ENCODE measurements around the gene GNB1L. TPM values are rescaled to one million over a fixed set of nuclear protein-coding genes. Genes with fewer than 3 reads are reported as not detected.

The GNB1L gene
- total and polyA plus RNA-seq, 7 experiments from 2014 or later, result 4.2 to 20.8 (median 10.6) TPM

DNA sequence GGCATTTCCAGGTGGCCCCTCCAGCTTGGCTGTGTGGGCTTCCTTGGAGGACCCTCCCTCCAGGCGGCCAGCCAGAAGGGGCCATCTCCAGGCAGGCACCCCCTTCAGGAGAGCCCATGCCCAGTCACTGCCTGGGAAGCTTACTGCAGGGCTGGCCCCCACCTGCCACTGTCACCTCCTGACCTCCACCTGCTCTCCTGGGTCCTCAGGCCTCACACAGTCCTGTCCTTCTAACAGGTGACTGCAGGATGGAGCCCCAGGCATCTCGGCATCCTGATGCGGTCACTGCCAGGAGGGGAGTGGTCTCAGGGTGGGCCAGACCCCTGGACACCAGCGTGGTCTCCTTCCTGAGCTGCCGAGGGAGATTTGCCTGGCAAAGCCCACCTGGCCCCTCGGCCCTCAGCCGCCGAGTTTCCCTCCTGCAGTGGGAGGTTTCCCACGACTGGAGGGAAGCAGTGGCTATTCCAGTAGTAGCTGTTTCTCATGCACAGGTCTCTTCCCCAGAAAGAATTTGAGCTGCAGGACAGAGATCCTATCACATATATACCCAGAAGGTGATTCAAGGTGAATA, 81.1 kb downstream of the GNB1L start:
- H3K36me3 Mint-ChIP-seq, result no peaks in the 10 kb centered on the region
- CTCF ChIA-PET, result interaction anchor here (1.3 kb wide), 1 partner anchor 17 kb away, joined by 3 read pairs; no protein-coding TSS in a partner anchor
- no peak overlapping the region for H3K27ac Mint-ChIP-seq
- Histone ChIP-seq H3K4me3 (ENCODE audit: low read length) (no peak overlapping the region), H3K27ac (ENCODE audit: low read depth, low read length) (no peak overlapping the region), H3K36me3 (ENCODE audit: control insufficient read depth in 2 of 3, insufficient read depth in 3 of 3, low read length in 3 of 3) (no peaks in the 10 kb centered on the region), H3K9me3 (ENCODE audit: control insufficient read depth in 2 of 3, low read length in 3 of 3) (no peaks in the 10 kb centered on the region), H3K4me1 (ENCODE audit: control insufficient read depth in 2 of 2, insufficient read depth in 2 of 2, low read length in 2 of 2) (no peaks in the 10 kb centered on the region), H3K27me3 (ENCODE audit: control insufficient read depth in 2 of 2, insufficient read depth in 2 of 2, low read length in 2 of 2) (peaks cover 0 to 15% of the 10 kb centered on the region in 2 donors)
- H3K27me3 Mint-ChIP-seq, result peaks cover 37 to 58% (median 45%) of the 10 kb centered on the region in 5 donors
- intact Hi-C loops (cut with micrococcal nuclease), result no loop called here
- H3K9me3 Mint-ChIP-seq, result peaks cover 0 to 2% (median 0%) of the 10 kb centered on the region in 11 donors
- DNase-seq, result no peak
- POLR2A ChIA-PET, result no interaction called here
- no peak overlapping the region for H3K4me3 Mint-ChIP-seq
- ATAC-seq, result no peak
- H3K4me1 Mint-ChIP-seq, result peaks cover 5 to 14% (median 9%) of the 10 kb centered on the region in 7 donors

DNA sequence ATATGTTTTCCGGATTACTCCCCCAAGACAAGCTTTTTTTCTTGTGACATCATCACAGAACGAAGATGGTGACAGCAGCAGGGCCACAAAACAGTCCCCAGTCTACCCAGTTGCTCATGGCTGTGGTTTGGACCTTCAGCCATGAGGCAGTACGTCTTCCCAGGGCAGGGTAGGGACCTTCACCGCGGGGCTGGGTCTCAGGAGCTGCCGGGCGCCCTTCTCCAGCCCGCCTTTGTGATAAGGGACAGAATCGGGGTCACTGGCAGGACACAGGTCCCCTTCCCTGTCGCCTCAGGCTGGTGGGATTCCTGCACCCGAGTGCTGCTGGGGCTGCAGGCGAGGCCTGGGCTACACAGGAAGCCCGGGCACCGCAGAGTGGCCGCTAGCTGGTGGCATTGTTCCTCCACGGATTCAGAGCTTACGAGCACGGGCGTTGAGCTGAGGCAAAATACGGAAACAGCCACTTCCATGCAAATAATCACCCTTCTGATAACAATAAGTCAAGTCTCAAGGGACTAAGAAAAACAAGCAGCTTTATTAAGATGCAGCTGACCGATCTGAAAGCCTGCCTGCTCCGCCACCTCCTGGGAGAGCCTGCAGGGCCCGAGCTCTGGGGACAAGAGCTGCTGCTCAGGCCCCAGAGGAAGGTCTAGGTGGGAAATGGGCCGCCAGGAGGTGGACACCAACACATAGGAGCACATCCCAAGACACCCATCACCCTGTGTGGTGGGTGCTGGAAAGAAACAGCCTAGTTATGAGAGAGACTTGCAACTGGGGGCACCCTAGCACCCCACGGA, 81.8 kb downstream of the GNB1L start:
- Mint-ChIP-seq H3K9me3 (peaks cover 0 to 2% (median 0%) of the 10 kb centered on the region in 11 donors), H3K27me3 (peaks cover 44 to 62% (median 49%) of the 10 kb centered on the region in 5 donors), H3K36me3 (no peaks in the 10 kb centered on the region), H3K27ac (peak overlapping the region in 1 of 9 donors; percentile 17), H3K4me3 (no peak overlapping the region), H3K4me1 (peaks cover 5 to 20% (median 9%) of the 10 kb centered on the region in 7 donors)
- Histone ChIP-seq H3K27ac (ENCODE audit: low read depth, low read length) (no peak overlapping the region), H3K4me1 (ENCODE audit: control insufficient read depth in 2 of 2, insufficient read depth in 2 of 2, low read length in 2 of 2) (peaks cover 0 to 1% of the 10 kb centered on the region in 2 donors), H3K27me3 (ENCODE audit: control insufficient read depth in 2 of 2, insufficient read depth in 2 of 2, low read length in 2 of 2) (peaks cover 5 to 22% of the 10 kb centered on the region in 2 donors), H3K36me3 (ENCODE audit: control insufficient read depth in 2 of 3, insufficient read depth in 3 of 3, low read length in 3 of 3) (no peaks in the 10 kb centered on the region), H3K4me3 (ENCODE audit: low read length) (no peak overlapping the region), H3K9me3 (ENCODE audit: control insufficient read depth in 2 of 3, low read length in 3 of 3) (no peaks in the 10 kb centered on the region)
- CTCF ChIA-PET, result interaction anchor here (0.6 to 1.3 kb wide), 2 partner anchors 16 to 522 kb away, joined by 3 read pairs; no protein-coding TSS in a partner anchor
- ATAC-seq, result peak; percentile 42
- POLR2A ChIA-PET, result no interaction called here
- DNase-seq, result no peak
- intact Hi-C loops (cut with micrococcal nuclease), result no loop called here

DNA sequence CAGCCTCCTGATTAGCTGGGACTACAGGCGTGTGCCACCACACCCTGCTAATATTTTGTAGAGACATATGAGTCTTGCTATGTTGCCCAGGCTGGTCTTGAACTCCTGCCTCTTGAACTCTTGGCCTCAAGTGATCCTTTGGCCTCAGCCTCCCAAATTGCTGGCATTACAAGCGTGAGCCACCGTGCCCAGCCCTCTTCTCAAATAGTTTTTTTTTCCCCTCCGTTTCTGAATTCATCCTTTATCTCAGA, 82.3 kb downstream of the GNB1L start:
- H3K27ac ChIP-seq (ENCODE audit: low read depth, low read length), result no peak overlapping the region
- POLR2A ChIA-PET, result no interaction called here
- CTCF ChIA-PET, result interaction anchor here (0.6 kb wide), 1 partner anchor 523 kb away, joined by 3 read pairs; no protein-coding TSS in a partner anchor
- no peak overlapping the region for H3K4me3 Mint-ChIP-seq
- H3K4me1 ChIP-seq (ENCODE audit: control insufficient read depth in 2 of 2, insufficient read depth in 2 of 2, low read length in 2 of 2), result peaks cover 0 to 7% of the 10 kb centered on the region in 2 donors
- ATAC-seq (no peak), DNase-seq (no peak)
- H3K27me3 Mint-ChIP-seq, result peaks cover 49 to 68% (median 49%) of the 10 kb centered on the region in 5 donors
- H3K36me3 ChIP-seq (ENCODE audit: control insufficient read depth in 2 of 3, insufficient read depth in 3 of 3, low read length in 3 of 3), result no peaks in the 10 kb centered on the region
- H3K4me1 Mint-ChIP-seq, result peaks cover 7 to 25% (median 10%) of the 10 kb centered on the region in 7 donors
- no peaks in the 10 kb centered on the region for H3K9me3 ChIP-seq (ENCODE audit: control insufficient read depth in 2 of 3, low read length in 3 of 3)
- H3K27me3 ChIP-seq (ENCODE audit: control insufficient read depth in 2 of 2, insufficient read depth in 2 of 2, low read length in 2 of 2), result peaks cover 9 to 27% of the 10 kb centered on the region in 2 donors
- H3K4me3 ChIP-seq (ENCODE audit: low read length), result no peak overlapping the region
- intact Hi-C loops (cut with micrococcal nuclease), result no loop called here
- H3K36me3 Mint-ChIP-seq, result no peaks in the 10 kb centered on the region
- H3K27ac Mint-ChIP-seq, result peak overlapping the region in 1 of 9 donors; percentile 17
- H3K9me3 Mint-ChIP-seq, result peaks cover 0 to 2% (median 0%) of the 10 kb centered on the region in 11 donors

DNA sequence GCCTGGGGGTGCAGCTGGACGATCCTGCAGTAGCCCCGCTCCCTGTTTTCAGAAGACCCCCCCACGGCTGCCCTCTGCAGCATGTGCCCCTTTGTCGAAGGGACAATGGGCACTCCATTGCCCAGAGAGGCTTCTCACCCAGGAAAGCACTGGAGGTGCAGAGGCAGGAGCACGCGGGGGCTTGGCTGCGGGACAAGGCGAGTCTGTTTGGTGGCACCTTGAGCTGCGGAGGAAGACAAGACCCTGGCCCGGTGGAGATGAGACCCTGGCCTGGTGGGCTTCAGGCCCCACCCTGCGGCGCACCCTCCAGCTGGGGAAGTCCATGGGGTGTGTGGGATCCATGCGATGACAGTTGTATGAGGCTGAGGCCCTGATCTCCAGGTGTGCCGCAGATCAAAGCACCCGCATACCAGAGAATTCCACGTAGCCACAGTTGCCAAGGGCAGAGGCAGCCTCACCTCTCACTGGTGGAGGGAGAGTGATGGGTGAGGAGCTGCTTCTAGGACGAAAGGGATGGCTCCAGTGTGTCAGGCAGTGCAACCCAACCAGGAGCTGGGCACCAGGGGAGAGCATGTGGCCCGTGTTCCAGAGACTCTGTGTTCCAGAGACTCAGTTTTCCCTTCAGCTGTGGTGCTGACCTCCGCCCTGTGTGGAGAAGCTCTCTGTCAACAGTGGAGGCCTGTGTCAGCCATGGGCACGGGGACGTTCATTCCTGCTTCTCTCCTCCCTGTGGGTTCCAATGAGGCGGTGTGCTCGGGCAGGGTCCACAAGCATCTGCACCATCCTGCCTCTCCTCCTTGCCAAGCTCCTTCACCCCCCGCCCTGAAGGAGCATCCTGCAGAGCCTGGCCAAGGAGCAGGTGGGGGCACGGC, 84.1 kb downstream of the GNB1L start:
- no peak overlapping the region for H3K4me3 Mint-ChIP-seq
- ATAC-seq, result no peak
- Histone ChIP-seq H3K4me1 (ENCODE audit: control insufficient read depth in 2 of 2, insufficient read depth in 2 of 2, low read length in 2 of 2) (peaks cover 0 to 15% of the 10 kb centered on the region in 2 donors), H3K9me3 (ENCODE audit: control insufficient read depth in 2 of 3, low read length in 3 of 3) (no peaks in the 10 kb centered on the region), H3K36me3 (ENCODE audit: control insufficient read depth in 2 of 3, insufficient read depth in 3 of 3, low read length in 3 of 3) (no peaks in the 10 kb centered on the region), H3K27ac (ENCODE audit: low read depth, low read length) (no peak overlapping the region), H3K27me3 (ENCODE audit: control insufficient read depth in 2 of 2, insufficient read depth in 2 of 2, low read length in 2 of 2) (peaks cover 9 to 36% of the 10 kb centered on the region in 2 donors), H3K4me3 (ENCODE audit: low read length) (no peak overlapping the region)
- POLR2A ChIA-PET, result no interaction called here
- H3K36me3 Mint-ChIP-seq, result no peaks in the 10 kb centered on the region
- CTCF ChIA-PET, result no interaction called here
- H3K27me3 Mint-ChIP-seq, result peaks cover 51 to 73% (median 53%) of the 10 kb centered on the region in 5 donors
- intact Hi-C loops (cut with micrococcal nuclease), result no loop called here
- peaks cover 0 to 21% (median 8%) of the 10 kb centered on the region in 7 donors for H3K4me1 Mint-ChIP-seq
- no peak overlapping the region for H3K27ac Mint-ChIP-seq
- H3K9me3 Mint-ChIP-seq, result peaks cover 0 to 2% (median 0%) of the 10 kb centered on the region in 11 donors
- DNase-seq, result no peak

DNA sequence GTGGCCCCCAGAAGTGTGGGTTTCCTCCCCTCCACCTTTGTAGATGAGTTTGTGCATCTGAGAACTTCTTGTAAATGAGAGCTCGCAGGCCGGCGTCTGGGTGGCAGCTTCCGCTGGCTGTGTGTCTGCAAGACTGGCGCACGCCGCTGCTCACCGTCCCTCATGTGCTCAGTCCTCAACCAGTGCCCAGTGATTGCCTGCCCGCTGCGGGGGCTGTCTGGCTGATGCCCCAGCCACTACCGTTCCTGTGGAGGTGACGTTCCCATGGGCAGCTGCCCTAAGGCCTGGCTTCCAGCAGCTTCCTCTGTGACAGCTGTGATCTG, 85.3 kb downstream of the GNB1L start:
- POLR2A ChIA-PET, result no interaction called here
- Histone ChIP-seq H3K27me3 (ENCODE audit: control insufficient read depth in 2 of 2, insufficient read depth in 2 of 2, low read length in 2 of 2) (peaks cover 9 to 42% of the 10 kb centered on the region in 2 donors), H3K27ac (ENCODE audit: low read depth, low read length) (no peak overlapping the region), H3K4me1 (ENCODE audit: control insufficient read depth in 2 of 2, insufficient read depth in 2 of 2, low read length in 2 of 2) (peaks cover 0 to 15% of the 10 kb centered on the region in 2 donors), H3K4me3 (ENCODE audit: low read length) (no peak overlapping the region), H3K36me3 (ENCODE audit: control insufficient read depth in 2 of 3, insufficient read depth in 3 of 3, low read length in 3 of 3) (no peaks in the 10 kb centered on the region), H3K9me3 (ENCODE audit: control insufficient read depth in 2 of 3, low read length in 3 of 3) (no peaks in the 10 kb centered on the region)
- intact Hi-C loops (cut with micrococcal nuclease), result loop anchor here in 1 of 2 donors (5.0 kb wide), 1 partner anchor 123 kb away; no protein-coding TSS in a partner anchor
- H3K4me1 Mint-ChIP-seq, result peaks cover 0 to 28% (median 12%) of the 10 kb centered on the region in 7 donors
- H3K36me3 Mint-ChIP-seq, result no peaks in the 10 kb centered on the region
- no peak for ATAC-seq
- no peak overlapping the region for H3K27ac Mint-ChIP-seq
- peaks cover 0 to 3% (median 0%) of the 10 kb centered on the region in 11 donors for H3K9me3 Mint-ChIP-seq
- H3K4me3 Mint-ChIP-seq, result no peak overlapping the region
- no peak for DNase-seq
- CTCF ChIA-PET, result no interaction called here
- H3K27me3 Mint-ChIP-seq, result peaks cover 52 to 76% (median 56%) of the 10 kb centered on the region in 5 donors
